HG03460 (cell line): ENCODE data around the gene NOM1.
"Not testable (repeated sequence)": the region's sequence is repeated elsewhere in the genome, so short reads cannot be mapped to it uniquely, and the experiment has no call there.

Experiments used
- ATAC-seq: cut with Tn5 transposase; IDR thresholded peaks from one replicate; pipeline ENCODE4 v1.9.1; 2021; ENCODE audit not compliant: unreplicated experiment

NOM1 gene

DNA sequence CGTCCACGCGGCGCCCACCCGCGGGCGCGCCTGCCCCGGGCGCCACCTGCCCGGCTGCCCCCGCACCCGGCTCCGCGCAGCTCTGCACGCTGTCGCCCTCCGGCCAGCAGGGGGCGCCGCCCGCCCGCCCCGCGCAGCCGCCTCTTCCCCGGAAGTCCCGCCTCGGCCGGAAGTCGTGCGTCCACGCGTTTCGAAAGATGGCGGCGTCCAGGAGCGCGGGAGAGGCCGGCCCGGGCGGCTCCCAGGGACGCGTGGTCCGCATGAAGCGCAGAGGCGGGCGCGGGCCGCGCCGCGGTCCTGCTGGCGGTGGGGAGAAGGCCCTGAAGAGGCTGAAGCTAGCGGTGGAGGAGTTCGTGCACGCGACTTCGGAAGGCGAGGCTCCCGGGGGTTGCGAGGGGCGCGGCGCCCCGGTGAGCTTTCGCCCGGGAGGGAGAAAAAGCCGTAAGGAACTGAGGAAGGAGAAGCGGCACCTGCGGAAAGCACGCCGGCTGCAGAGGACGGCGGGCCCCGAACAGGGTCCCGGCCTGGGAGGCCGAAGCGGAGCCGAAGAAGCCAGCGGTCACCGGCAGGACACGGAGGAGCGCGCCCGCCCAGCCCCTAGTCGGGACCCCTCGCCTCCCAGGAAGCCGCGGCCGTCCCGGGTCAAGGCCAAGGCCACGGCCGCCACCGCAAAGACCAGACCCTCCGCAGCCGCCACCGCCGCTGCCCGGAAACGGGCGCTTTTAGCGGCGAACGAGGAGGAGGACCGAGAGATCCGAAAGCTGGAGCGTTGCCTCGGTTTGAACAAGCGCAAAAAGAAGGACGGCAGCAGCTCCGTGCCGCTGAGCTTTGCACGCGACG is at the start of gene NOM1:
NOM1 (plus strand) TSS at position 172 of the 840 bp plus-strand sequence; CDS start at position 198, 26 bp downstream.
- peak; percentile 92 for ATAC-seq

DNA sequence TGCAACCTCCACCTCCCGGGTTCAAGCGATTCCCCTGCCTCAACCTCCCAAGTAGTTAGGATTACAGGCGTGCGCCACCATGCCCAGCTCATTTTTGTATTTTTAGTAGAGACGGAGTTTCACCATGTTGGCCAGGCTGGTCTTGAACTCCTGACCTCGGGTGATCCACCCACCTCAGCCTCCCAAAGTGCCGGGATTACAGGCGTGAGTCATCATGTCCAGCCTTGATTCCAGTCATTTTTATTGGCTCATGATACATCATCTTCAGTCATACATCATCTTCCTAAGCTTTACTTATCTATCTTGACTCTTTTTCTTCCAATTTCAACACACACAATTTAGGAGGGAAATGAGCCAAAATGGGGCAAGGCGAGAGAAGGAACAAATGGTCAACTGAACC is 49.4 kb upstream of the NOM1 start:
- not testable (repeated sequence) for ATAC-seq

GRCh38 chr7:156903232-156903909 is 46.1 kb upstream of the NOM1 start:
- ATAC-seq: no peak

DNA sequence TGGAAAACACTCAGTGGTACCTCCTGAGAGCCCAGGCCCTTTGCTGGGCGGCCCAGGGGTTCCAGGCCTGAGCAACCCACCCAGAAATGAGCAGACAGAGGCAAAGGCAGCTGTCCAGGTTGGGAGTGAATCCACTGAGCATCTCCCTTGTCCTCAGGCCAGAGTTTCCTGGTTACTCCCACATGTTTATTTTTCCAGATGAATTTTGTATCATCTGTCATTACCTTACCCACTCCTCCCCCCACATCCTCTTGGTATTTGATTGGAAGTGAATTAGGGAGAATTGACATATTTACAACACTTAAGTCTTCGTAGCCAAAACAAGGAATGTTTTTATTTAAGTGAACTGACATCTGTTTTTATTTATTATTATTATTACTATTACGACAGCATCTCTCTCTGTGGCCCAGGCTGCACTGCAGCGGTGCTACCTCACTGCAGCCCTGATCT is 43.3 kb upstream of the NOM1 start:
- no peak for ATAC-seq

DNA sequence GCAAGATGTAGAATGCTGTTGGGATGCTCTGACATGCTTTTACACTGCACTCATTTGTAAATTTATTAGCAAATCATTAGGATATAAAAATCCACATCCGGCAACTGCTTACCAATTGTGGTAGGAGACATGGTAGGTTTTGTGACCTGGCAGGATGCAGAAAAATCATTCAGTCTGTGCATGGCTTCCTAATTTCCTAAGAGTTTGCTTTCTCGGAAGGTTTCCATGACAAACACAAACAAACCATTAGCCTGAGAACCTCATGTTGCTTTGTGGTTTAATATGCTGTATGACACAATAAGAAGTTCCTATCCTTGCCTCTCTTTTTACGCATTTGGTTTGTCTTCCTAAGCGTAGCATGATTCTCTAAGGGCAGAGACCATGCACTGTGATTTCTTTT is 41.9 kb upstream of the NOM1 start:
- no peak for ATAC-seq

DNA sequence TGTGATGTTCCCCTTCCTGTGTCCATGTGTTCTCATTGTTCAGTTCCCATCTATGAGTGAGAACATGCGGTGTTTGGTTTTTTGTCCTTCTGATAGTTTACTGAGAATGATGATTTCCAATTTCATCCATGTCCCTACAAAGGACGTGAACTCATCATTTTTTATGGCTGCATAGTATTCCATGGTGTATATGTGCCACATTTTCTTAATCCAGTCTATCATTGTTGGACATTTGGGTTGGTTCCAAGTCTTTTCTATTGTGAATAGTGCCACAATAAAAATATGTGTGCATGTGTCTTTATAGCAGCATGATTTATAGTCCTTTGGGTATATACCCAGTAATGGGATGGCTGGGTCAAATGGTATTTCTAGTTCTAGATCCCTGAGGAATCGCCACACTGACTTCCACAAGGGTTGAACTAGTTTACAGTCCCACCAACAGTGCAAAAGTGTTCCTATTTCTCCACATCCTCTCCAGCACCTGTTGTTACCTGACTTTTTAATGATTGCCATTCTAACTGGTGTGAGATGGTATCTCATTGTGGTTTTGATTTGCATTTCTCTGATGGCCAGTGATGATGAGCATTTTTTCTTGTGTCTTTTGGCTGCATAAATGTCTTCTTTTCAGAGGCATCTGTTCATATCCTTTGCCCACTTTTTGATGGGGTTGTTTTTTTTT is 39.8 kb upstream of the NOM1 start:
- not testable (repeated sequence) for ATAC-seq

DNA sequence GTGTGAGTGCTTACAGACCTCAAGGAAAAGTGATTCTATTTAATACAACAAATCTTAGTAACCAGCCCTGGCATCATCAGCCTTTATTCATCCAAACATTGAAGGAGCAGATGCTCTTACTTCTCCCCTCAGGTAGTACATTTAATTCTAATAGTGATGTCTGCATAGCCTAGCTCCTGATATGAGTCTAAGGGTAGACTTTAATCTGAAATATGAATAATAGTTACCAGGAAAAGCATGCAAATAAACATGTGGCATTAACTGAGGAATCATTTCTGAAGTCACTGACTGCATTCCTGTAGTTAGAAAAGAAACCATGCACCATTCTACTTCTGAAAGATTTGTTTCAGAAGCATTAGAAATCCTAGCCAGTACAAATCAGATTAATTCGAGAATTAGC is 30.9 kb upstream of the NOM1 start:
- ATAC-seq: no peak

DNA sequence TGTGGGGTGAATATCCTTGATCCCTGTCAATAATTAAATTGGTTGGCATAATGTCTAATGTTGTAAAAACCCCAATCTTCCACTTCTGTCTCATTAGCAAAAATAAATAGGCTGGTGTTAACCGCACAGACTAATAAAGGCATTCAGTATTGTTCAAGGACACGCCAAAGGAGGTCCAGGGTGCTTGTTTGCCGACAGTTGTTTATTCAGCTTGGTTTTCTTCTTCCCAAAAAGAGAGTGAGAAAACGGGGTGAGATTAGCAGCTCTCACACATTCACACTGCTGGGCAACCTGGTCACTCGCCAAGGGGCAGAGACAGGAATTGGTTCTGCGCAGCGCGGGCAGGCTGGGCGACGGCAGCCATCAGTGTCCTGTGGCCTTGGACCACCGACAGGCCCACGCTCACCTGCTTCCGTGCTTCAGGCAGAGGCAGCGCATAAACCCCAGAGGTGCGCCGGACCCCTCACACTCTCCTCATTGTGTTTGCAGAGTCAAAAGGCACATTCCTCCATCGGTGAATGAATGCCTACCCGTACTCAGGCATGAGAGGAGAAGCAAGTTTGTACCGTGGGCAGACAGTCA is 30.3 kb upstream of the NOM1 start:
- ATAC-seq: no peak

DNA sequence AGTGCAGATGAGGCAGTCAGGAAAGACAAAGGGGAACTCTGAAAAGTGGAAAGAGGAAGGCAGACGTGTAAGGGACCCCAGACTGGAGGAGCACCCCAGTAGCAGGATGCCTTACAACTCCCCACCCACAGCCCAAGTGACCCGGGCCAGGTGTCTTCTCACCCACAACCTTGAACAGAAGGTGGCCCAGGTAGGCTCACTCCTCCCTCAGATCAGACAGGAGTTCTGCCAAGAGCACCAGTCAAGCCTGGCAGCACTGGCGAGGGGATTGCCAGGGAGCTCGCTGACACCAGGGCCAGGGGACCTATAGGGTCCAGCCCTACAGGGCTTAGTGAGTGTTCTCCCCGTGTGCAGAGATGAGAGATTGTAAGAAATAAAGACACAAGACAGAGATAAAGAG is 29.4 kb upstream of the NOM1 start:
- ATAC-seq: no peak

GRCh38 chr7:156920487-156921373 is 28.8 kb upstream of the NOM1 start:
- not testable (repeated sequence) for ATAC-seq

- not testable (repeated sequence) for ATAC-seq
Measured at GRCh38 chr7:156922304-156922703, 27.2 kb upstream of the NOM1 start.

GRCh38 chr7:156925821-156926220 is 23.7 kb upstream of the NOM1 start:
- not testable (repeated sequence) for ATAC-seq

DNA sequence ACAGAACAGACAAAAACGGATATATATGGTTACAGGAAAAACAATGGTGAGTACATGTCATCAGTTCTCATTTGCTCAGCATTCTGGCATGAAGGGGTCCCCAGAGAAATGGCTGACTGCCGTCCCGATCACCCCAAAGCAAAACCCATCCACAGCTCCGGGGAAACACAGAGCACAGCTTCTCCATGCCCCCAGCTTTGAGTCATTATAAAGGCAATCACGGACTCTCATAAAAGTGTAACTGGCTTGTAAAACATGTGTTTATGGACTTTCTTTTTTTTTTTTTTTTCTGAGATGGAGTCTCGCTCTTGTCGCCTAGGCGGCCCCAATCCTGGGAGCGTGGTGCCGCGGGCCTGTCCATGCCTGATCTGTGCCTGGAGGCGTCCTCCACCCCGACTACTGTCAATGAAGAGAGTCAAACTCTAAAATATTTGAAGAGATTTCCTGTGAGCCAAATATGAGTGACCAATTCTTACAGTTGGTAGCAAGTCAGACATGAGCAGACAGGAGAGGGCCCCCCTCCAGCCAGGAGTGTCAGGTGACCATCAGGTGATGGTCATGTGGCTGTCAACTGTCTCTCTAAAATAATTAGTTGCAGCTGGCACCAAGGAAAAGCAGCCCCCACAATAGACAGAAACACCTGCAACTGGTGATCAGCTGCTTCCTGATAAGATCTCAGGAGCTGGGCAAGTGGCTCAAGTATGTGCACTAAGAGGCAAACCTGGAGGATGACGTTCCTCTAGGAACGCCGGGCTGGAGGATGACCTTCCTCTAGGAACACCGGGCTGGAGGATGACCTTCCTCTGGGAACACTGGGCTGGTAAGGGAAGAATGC is 21.7 kb upstream of the NOM1 start:
- ATAC-seq: no peak

- no peak for ATAC-seq
Measured at GRCh38 chr7:156928406-156928747, 21.1 kb upstream of the NOM1 start.

DNA sequence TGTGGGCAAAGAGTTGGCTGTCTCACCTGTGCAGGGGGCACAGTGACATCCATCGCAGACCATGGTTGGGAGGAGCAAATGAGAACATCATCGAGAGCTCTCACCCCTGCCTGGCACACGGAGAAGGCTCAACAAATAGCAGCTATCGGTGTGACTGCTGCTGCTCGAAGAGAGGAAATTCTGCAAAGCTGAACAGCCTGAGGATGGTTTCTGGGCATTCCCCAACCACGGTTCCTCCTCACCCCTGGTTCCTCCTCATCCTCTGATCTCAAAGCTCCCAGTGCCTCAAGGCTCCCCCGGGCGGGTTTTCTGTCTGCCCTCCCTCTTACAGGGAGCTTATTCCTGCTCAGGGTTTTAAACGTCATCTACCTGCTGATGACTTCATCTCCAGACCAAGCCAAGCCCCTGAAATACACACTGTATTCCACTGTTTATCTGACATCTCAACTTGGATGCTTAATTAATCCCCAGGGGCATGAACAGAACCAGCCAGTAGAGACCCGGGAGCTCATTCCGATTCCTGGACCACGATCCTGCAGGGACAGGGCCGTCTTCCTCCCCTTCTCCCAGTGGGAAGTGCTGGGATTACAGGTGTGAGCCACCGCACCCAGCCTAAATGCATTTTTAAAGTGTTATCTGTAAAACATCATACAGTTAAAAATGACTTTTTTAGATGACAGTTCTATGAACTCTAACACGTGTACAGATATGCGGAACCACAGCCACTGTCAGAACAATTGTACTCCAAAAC is 19.5 kb upstream of the NOM1 start:
- ATAC-seq: no peak

GRCh38 chr7:156932006-156932405 is 17.5 kb upstream of the NOM1 start:
- ATAC-seq: no peak

- ATAC-seq: no peak
Measured at GRCh38 chr7:156935250-156935649, 14.3 kb upstream of the NOM1 start.

- ATAC-seq: not testable (repeated sequence)
Measured at GRCh38 chr7:156936766-156937165, 12.7 kb upstream of the NOM1 start.
